GM18870 (cell line): ENCODE results near the gene VASN.
A peak's percentile ranks its signal among the peaks of the same experiment; 100 is the strongest.

Experiments used
- ATAC-seq: cut with Tn5 transposase; IDR thresholded peaks from one replicate; pipeline ENCODE4 v1.9.1; 2021; ENCODE audit warnings: moderate library complexity; ENCODE audit not compliant: unreplicated experiment

The VASN gene

GRCh38 chr16:4401094-4401501, 29.4 kb downstream of the VASN start:
- ATAC-seq, result no peak

- ATAC-seq, result no peak
Observed at GRCh38 chr16:4401510-4401909, 29.9 kb downstream of the VASN start.

- ATAC-seq, result no peak
Observed at GRCh38 chr16:4402439-4403132, 30.9 kb downstream of the VASN start.

- no peak for ATAC-seq
Observed at GRCh38 chr16:4403133-4403949, 31.7 kb downstream of the VASN start.

GRCh38 chr16:4404247-4404966, 32.8 kb downstream of the VASN start:
- no peak for ATAC-seq

- no peak for ATAC-seq
Observed at GRCh38 chr16:4404967-4405696, 33.5 kb downstream of the VASN start.

- ATAC-seq, result no peak
Observed at GRCh38 chr16:4407543-4408322, 36.1 kb downstream of the VASN start.

GRCh38 chr16:4408323-4408690, 36.7 kb downstream of the VASN start:
- no peak for ATAC-seq

- ATAC-seq, result no peak
Observed at GRCh38 chr16:4409081-4409932, 37.7 kb downstream of the VASN start.

- ATAC-seq, result no peak
Observed at GRCh38 chr16:4410335-4411075, 38.9 kb downstream of the VASN start.

GRCh38 chr16:4411684-4412083, 40.0 kb downstream of the VASN start:
- no peak for ATAC-seq

GRCh38 chr16:4412159-4412558, 40.5 kb downstream of the VASN start:
- ATAC-seq, result no peak

GRCh38 chr16:4412854-4413253, 41.2 kb downstream of the VASN start:
- ATAC-seq, result no peak

- ATAC-seq, result peak; percentile 83
Observed at GRCh38 chr16:4414187-4414917, 42.7 kb downstream of the VASN start.

- no peak for ATAC-seq
Observed at GRCh38 chr16:4415538-4416199, 44.0 kb downstream of the VASN start.

- ATAC-seq, result peak; percentile 27
Observed at GRCh38 chr16:4416200-4417032, 44.8 kb downstream of the VASN start, which contains the start of gene CORO7. CORO7 (minus strand) TSS chr16:4416596; CDS start chr16:4416518, 78 bp downstream.
